Measurements from ENCODE around the gene SPARCL1.
"Not testable (repeated sequence)": the region's sequence is repeated elsewhere in the genome, so short reads cannot be mapped to it uniquely, and the experiment has no call there.

SPARCL1 gene

GRCh38 chr4:87481377-87481776 lies 47.8 kb downstream of the SPARCL1 start:
- H3K27me3 ChIP-seq (ENCODE audit: control insufficient read depth in 1 of 2, insufficient read depth in 2 of 2, low read length in 2 of 2): no peaks in the 10 kb centered on the region
- no peak overlapping the region for H3K27ac ChIP-seq (ENCODE audit: low read depth, low read length)
- H3K9ac ChIP-seq (ENCODE audit: low read length): no peak overlapping the region
- no peaks in the 10 kb centered on the region for H3K9me3 ChIP-seq (ENCODE audit: low read length)
- H3K4me3 ChIP-seq (ENCODE audit: low read depth in 1 of 2, low read length in 2 of 2): no peak overlapping the region
- H3K4me1 ChIP-seq (ENCODE audit: insufficient read depth, low read length): no peaks in the 10 kb centered on the region
- H3K36me3 ChIP-seq (ENCODE audit: insufficient read depth, low read length): peaks cover 37% of the 10 kb centered on the region

DNA sequence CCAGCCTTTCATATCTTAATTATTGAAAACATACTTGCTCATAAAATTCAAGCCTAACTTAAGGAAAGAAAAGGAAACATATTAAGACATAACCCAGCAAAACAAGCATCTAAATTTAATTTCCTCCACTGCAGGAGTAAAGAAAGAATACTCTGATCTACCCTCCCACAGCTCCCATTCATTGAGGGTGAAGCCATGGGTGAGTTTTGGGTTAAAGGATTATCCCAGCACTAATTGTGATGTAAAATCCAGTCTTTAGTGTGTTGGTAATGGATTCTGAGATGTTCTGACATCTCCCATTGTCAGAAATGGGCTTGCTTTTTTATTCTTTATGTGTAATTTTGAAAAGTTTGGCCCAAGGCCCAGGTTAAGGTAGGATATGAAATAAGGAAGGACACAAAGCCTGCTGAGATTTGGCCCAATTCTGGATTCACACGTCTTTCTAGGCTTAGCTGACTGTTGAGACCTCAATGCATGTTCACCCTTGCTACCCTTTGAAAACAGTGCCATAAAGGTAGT lies 50.4 kb downstream of the SPARCL1 start:
- no peaks in the 10 kb centered on the region for H3K9me3 ChIP-seq (ENCODE audit: low read length)
- no peaks in the 10 kb centered on the region for H3K4me1 ChIP-seq (ENCODE audit: insufficient read depth, low read length)
- H3K4me3 ChIP-seq (ENCODE audit: low read depth in 1 of 2, low read length in 2 of 2): no peak overlapping the region
- no peak overlapping the region for H3K9ac ChIP-seq (ENCODE audit: low read length)
- H3K36me3 ChIP-seq (ENCODE audit: insufficient read depth, low read length): peaks cover 51% of the 10 kb centered on the region
- H3K27me3 ChIP-seq (ENCODE audit: control insufficient read depth in 1 of 2, insufficient read depth in 2 of 2, low read length in 2 of 2): no peaks in the 10 kb centered on the region
- H3K27ac ChIP-seq (ENCODE audit: low read depth, low read length): no peak overlapping the region

- Histone ChIP-seq H3K9ac (ENCODE audit: low read length) (no peak overlapping the region), H3K27me3 (ENCODE audit: control insufficient read depth in 1 of 2, insufficient read depth in 2 of 2, low read length in 2 of 2) (no peaks in the 10 kb centered on the region), H3K27ac (ENCODE audit: low read depth, low read length) (no peak overlapping the region), H3K4me1 (ENCODE audit: insufficient read depth, low read length) (no peaks in the 10 kb centered on the region), H3K9me3 (ENCODE audit: low read length) (no peaks in the 10 kb centered on the region), H3K36me3 (ENCODE audit: insufficient read depth, low read length) (peaks cover 55% of the 10 kb centered on the region), H3K4me3 (ENCODE audit: low read depth in 1 of 2, low read length in 2 of 2) (no peak overlapping the region)
Observed at GRCh38 chr4:87476934-87477333, 52.2 kb downstream of the SPARCL1 start.

DNA sequence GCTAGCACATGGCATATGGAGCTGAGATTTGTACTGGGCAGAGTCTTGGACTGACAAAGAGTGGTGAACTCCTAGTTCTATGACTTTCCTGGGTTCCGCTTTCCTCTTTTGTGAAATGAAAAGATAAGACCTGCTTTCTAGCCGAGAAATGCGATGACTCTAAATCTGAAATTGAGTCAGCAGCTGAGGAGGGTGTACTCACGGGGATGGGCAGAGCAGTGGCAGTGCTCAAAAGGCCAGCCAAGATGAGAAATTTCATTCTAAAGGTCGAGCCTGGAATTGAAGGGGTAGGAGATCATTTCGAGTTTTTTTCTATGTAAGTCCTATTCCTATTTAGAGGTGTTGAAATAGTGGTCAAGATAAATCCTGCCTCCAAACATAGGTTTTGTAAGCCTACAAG lies 59.8 kb downstream of the SPARCL1 start:
- no peak overlapping the region for H3K4me3 ChIP-seq (ENCODE audit: low read depth in 1 of 2, low read length in 2 of 2)
- H3K27ac ChIP-seq (ENCODE audit: low read depth, low read length): no peak overlapping the region
- no peaks in the 10 kb centered on the region for H3K4me1 ChIP-seq (ENCODE audit: insufficient read depth, low read length)
- H3K36me3 ChIP-seq (ENCODE audit: insufficient read depth, low read length): peaks cover 14% of the 10 kb centered on the region
- no peaks in the 10 kb centered on the region for H3K9me3 ChIP-seq (ENCODE audit: low read length)
- no peak overlapping the region for H3K9ac ChIP-seq (ENCODE audit: low read length)
- H3K27me3 ChIP-seq (ENCODE audit: control insufficient read depth in 1 of 2, insufficient read depth in 2 of 2, low read length in 2 of 2): no peaks in the 10 kb centered on the region

GRCh38 chr4:87465739-87466366 lies 63.3 kb downstream of the SPARCL1 start:
- Histone ChIP-seq H3K9ac (ENCODE audit: low read length) (no peak overlapping the region), H3K27ac (ENCODE audit: low read depth, low read length) (no peak overlapping the region)

DNA sequence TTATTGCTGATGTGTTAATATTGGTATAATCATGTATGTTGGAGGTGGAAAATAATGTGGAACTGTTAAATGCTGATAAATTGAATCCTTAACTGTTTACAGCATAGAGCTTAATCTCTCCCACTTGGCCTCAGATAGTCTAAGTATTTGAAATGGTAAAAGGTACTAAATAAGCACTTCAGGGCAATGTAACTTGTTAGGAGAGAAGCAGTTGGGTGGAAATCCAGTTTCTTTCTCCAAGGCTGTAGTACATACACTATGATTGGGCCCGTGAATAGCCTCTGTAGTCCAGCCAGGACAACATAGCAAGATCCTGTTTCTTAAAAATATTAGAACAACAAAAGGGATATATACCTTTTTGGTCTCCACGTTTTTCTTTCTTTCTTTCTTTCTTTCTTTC lies 67.1 kb downstream of the SPARCL1 start:
- Histone ChIP-seq H3K4me1 (ENCODE audit: insufficient read depth, low read length) (no peaks in the 10 kb centered on the region), H3K27me3 (ENCODE audit: control insufficient read depth in 1 of 2, insufficient read depth in 2 of 2, low read length in 2 of 2) (no peaks in the 10 kb centered on the region), H3K27ac (ENCODE audit: low read depth, low read length) (no peak overlapping the region), H3K4me3 (ENCODE audit: low read depth in 1 of 2, low read length in 2 of 2) (no peak overlapping the region), H3K9ac (ENCODE audit: low read length) (no peak overlapping the region), H3K9me3 (ENCODE audit: low read length) (no peaks in the 10 kb centered on the region), H3K36me3 (ENCODE audit: insufficient read depth, low read length) (peaks cover 13% of the 10 kb centered on the region)

More at GRCh38 chr4:87465739-87466366, 63.3 kb downstream of the SPARCL1 start:
- H3K9me3 ChIP-seq (ENCODE audit: low read length): no peaks in the 10 kb centered on the region
- no peaks in the 10 kb centered on the region for H3K4me1 ChIP-seq (ENCODE audit: insufficient read depth, low read length)
- no peak overlapping the region for H3K4me3 ChIP-seq (ENCODE audit: low read depth in 1 of 2, low read length in 2 of 2)
- H3K36me3 ChIP-seq (ENCODE audit: insufficient read depth, low read length): peaks cover 3% of the 10 kb centered on the region
- H3K27me3 ChIP-seq (ENCODE audit: control insufficient read depth in 1 of 2, insufficient read depth in 2 of 2, low read length in 2 of 2): no peaks in the 10 kb centered on the region

DNA sequence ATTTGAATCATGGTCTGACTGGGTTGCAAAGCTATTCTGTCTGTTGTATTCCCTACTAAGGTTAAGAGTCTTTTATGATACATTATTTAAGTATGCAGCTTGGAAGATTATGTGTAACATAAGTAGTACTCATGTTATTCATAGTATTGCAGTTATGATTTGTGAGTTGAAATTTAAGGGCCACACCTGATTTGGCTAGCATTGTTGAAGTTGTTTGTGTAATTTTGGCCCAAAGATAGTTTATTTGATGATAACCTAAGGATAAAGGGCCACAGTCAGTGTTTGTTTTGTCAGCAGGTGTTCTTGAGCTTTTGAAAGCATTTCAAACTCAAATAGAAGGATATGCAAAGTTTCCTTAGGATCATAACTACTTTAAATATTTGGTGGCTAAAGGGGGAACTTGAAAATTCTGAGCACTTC lies 67.9 kb downstream of the SPARCL1 start:
- peaks cover 13% of the 10 kb centered on the region for H3K36me3 ChIP-seq (ENCODE audit: insufficient read depth, low read length)
- no peaks in the 10 kb centered on the region for H3K9me3 ChIP-seq (ENCODE audit: low read length)
- H3K27ac ChIP-seq (ENCODE audit: low read depth, low read length): no peak overlapping the region

DNA sequence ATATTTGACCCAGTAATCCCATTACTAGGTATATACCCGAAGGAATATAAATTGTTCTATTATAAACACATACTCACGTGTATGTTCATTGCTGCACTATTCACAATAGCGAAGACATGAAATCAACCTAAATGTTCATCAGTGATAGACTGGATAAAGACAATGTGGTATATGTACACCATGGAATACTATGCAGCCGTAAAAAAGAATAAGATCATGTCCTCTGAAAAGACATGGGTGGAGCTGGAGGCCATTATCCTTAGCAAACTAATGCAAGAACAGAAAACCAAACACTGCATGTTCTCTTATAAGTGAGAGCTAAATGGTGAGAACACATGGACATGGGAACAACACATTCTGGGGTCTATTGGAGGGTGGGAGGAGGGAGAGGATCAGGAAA lies 70.3 kb downstream of the SPARCL1 start:
- no peaks in the 10 kb centered on the region for H3K27me3 ChIP-seq (ENCODE audit: control insufficient read depth in 1 of 2, insufficient read depth in 2 of 2, low read length in 2 of 2)
- H3K9ac ChIP-seq (ENCODE audit: low read length): no peak overlapping the region
- no peaks in the 10 kb centered on the region for H3K9me3 ChIP-seq (ENCODE audit: low read length)
- H3K4me1 ChIP-seq (ENCODE audit: insufficient read depth, low read length): no peaks in the 10 kb centered on the region
- H3K4me3 ChIP-seq (ENCODE audit: low read depth in 1 of 2, low read length in 2 of 2): no peak overlapping the region
- H3K36me3 ChIP-seq (ENCODE audit: insufficient read depth, low read length): peaks cover 25% of the 10 kb centered on the region
- H3K27ac ChIP-seq (ENCODE audit: low read depth, low read length): no peak overlapping the region

More for the DNA sequence above, 67.9 kb downstream of the SPARCL1 start:
- Histone ChIP-seq H3K27me3 (ENCODE audit: control insufficient read depth in 1 of 2, insufficient read depth in 2 of 2, low read length in 2 of 2) (no peaks in the 10 kb centered on the region), H3K9ac (ENCODE audit: low read length) (no peak overlapping the region), H3K4me3 (ENCODE audit: low read depth in 1 of 2, low read length in 2 of 2) (no peak overlapping the region), H3K4me1 (ENCODE audit: insufficient read depth, low read length) (no peaks in the 10 kb centered on the region)

- Histone ChIP-seq H3K4me1 (ENCODE audit: insufficient read depth, low read length) (no peaks in the 10 kb centered on the region), H3K4me3 (ENCODE audit: low read depth in 1 of 2, low read length in 2 of 2) (no peak overlapping the region), H3K27me3 (ENCODE audit: control insufficient read depth in 1 of 2, insufficient read depth in 2 of 2, low read length in 2 of 2) (no peaks in the 10 kb centered on the region), H3K36me3 (ENCODE audit: insufficient read depth, low read length) (peaks cover 17% of the 10 kb centered on the region), H3K9me3 (ENCODE audit: low read length) (no peaks in the 10 kb centered on the region), H3K27ac (ENCODE audit: low read depth, low read length) (no peak overlapping the region), H3K9ac (ENCODE audit: low read length) (no peak overlapping the region)
Observed at GRCh38 chr4:87451537-87451936, 77.6 kb downstream of the SPARCL1 start.

- H3K36me3 ChIP-seq (ENCODE audit: insufficient read depth, low read length): peaks cover 24% of the 10 kb centered on the region
- not testable (repeated sequence) for H3K9me3 ChIP-seq (ENCODE audit: low read length); H3K4me3 ChIP-seq (ENCODE audit: low read depth in 1 of 2, low read length in 2 of 2); H3K27ac ChIP-seq (ENCODE audit: low read depth, low read length); H3K4me1 ChIP-seq (ENCODE audit: insufficient read depth, low read length); H3K9ac ChIP-seq (ENCODE audit: low read length); H3K27me3 ChIP-seq (ENCODE audit: control insufficient read depth in 1 of 2, insufficient read depth in 2 of 2, low read length in 2 of 2)
Observed at GRCh38 chr4:87446375-87446774, 82.8 kb downstream of the SPARCL1 start.

GRCh38 chr4:87445964-87446363 lies 83.2 kb downstream of the SPARCL1 start:
- H3K27me3 ChIP-seq (ENCODE audit: control insufficient read depth in 1 of 2, insufficient read depth in 2 of 2, low read length in 2 of 2): no peaks in the 10 kb centered on the region
- H3K4me3 ChIP-seq (ENCODE audit: low read depth in 1 of 2, low read length in 2 of 2): no peak overlapping the region
- H3K9me3 ChIP-seq (ENCODE audit: low read length): no peaks in the 10 kb centered on the region
- H3K27ac ChIP-seq (ENCODE audit: low read depth, low read length): no peak overlapping the region
- H3K4me1 ChIP-seq (ENCODE audit: insufficient read depth, low read length): no peaks in the 10 kb centered on the region
- peaks cover 24% of the 10 kb centered on the region for H3K36me3 ChIP-seq (ENCODE audit: insufficient read depth, low read length)
- no peak overlapping the region for H3K9ac ChIP-seq (ENCODE audit: low read length)

- no peaks in the 10 kb centered on the region for H3K9me3 ChIP-seq (ENCODE audit: low read length)
- no peak overlapping the region for H3K9ac ChIP-seq (ENCODE audit: low read length)
- no peaks in the 10 kb centered on the region for H3K27me3 ChIP-seq (ENCODE audit: control insufficient read depth in 1 of 2, insufficient read depth in 2 of 2, low read length in 2 of 2)
- peaks cover 20% of the 10 kb centered on the region for H3K36me3 ChIP-seq (ENCODE audit: insufficient read depth, low read length)
- H3K27ac ChIP-seq (ENCODE audit: low read depth, low read length): no peak overlapping the region
- H3K4me3 ChIP-seq (ENCODE audit: low read depth in 1 of 2, low read length in 2 of 2): no peak overlapping the region
- H3K4me1 ChIP-seq (ENCODE audit: insufficient read depth, low read length): no peaks in the 10 kb centered on the region
Observed at GRCh38 chr4:87444741-87445140, 84.4 kb downstream of the SPARCL1 start.
